ENCODE data around the gene KLF5. TPM values are rescaled to one million over a fixed set of nuclear protein-coding genes. Genes with fewer than 3 reads are reported as not detected.
"Not testable (repeated sequence)": the region's sequence is repeated elsewhere in the genome, so short reads cannot be mapped to it uniquely, and the experiment has no call there.

Gene KLF5
- 185 TPM for total RNA-seq

- peak; percentile 97 for DNase-seq (ENCODE audit: low spot score)
These were observed at the start of gene KLF5 for GRCh38 chr13:73058736-73059459. Gene KLF5, plus strand, starts transcription at chr13:73059005. Its CDS starts 323 bp downstream, at chr13:73059328.

- no peak for DNase-seq (ENCODE audit: low spot score)
These were observed 47.1 kb upstream of the KLF5 start for GRCh38 chr13:73011751-73012150.

GRCh38 chr13:73015805-73016204 lies 43.0 kb upstream of the KLF5 start:
- DNase-seq (ENCODE audit: low spot score) = no peak

- DNase-seq (ENCODE audit: low spot score) = no peak
These were observed 40.5 kb upstream of the KLF5 start for GRCh38 chr13:73018336-73018735.

- no peak for DNase-seq (ENCODE audit: low spot score)
These were observed 33.4 kb upstream of the KLF5 start for GRCh38 chr13:73025217-73026012.

GRCh38 chr13:73034901-73035300 lies 23.9 kb upstream of the KLF5 start:
- DNase-seq (ENCODE audit: low spot score) = no peak

- DNase-seq (ENCODE audit: low spot score) = no peak
These were observed 23.1 kb upstream of the KLF5 start for GRCh38 chr13:73035660-73036059.

- DNase-seq (ENCODE audit: low spot score) = no peak
These were observed 22.2 kb upstream of the KLF5 start for GRCh38 chr13:73036566-73036965.

- DNase-seq (ENCODE audit: low spot score) = no peak
These were observed 20.7 kb upstream of the KLF5 start for GRCh38 chr13:73038064-73038463.

GRCh38 chr13:73039201-73040108 lies 19.4 kb upstream of the KLF5 start:
- no peak for DNase-seq (ENCODE audit: low spot score)

- no peak for DNase-seq (ENCODE audit: low spot score)
These were observed 18.3 kb upstream of the KLF5 start for GRCh38 chr13:73040484-73040883.

- DNase-seq (ENCODE audit: low spot score) = no peak
These were observed 17.7 kb upstream of the KLF5 start for GRCh38 chr13:73040968-73041596.

GRCh38 chr13:73045031-73045430 lies 13.8 kb upstream of the KLF5 start:
- DNase-seq (ENCODE audit: low spot score) = no peak

GRCh38 chr13:73048615-73049014 lies 10.2 kb upstream of the KLF5 start:
- not testable (repeated sequence) for DNase-seq (ENCODE audit: low spot score)

GRCh38 chr13:73054712-73055111 lies 4.1 kb upstream of the KLF5 start:
- no peak for DNase-seq (ENCODE audit: low spot score)

GRCh38 chr13:73055813-73056564 lies 2.8 kb upstream of the KLF5 start:
- no peak for DNase-seq (ENCODE audit: low spot score)

GRCh38 chr13:73056565-73056962 lies 2.2 kb upstream of the KLF5 start:
- DNase-seq (ENCODE audit: low spot score) = no peak

GRCh38 chr13:73057284-73058063 lies 1.3 kb upstream of the KLF5 start:
- DNase-seq (ENCODE audit: low spot score) = no peak

- no peak for DNase-seq (ENCODE audit: low spot score)
These were observed 816 bp upstream of the KLF5 start for GRCh38 chr13:73058064-73058313.

GRCh38 chr13:73058432-73058735 lies 421 bp upstream of the KLF5 start:
- DNase-seq (ENCODE audit: low spot score) = no peak
